Measurements from ENCODE around the gene DNM1. TPM values are rescaled to one million over a fixed set of nuclear protein-coding genes. Genes with fewer than 3 reads are reported as not detected.
"Not testable (repeated sequence)": the region's sequence is repeated elsewhere in the genome, so short reads cannot be mapped to it uniquely, and the experiment has no call there.

Gene DNM1
- polyA plus RNA-seq, 3 donors, result 4.5 to 22.8 (median 6.4) TPM

GRCh38 chr9:128216781-128217553 lies 13.8 kb downstream of the DNM1 start:
- no peak overlapping the region for H3K27ac ChIP-seq (ENCODE audit: low read depth, low read length)
- 80 to 85% (median 84%) methylated on average over 16 of the region's 16 CpGs for WGBS, 3 donors

- no peak overlapping the region for H3K27ac ChIP-seq (ENCODE audit: low read depth, low read length)
- WGBS, 3 donors, result 64 to 76% (median 70%) methylated on average over 11 of the region's 11 CpGs
These were observed 15.0 kb downstream of the DNM1 start for GRCh38 chr9:128218172-128218517.

GRCh38 chr9:128218518-128219389 lies 15.6 kb downstream of the DNM1 start:
- no peak overlapping the region for H3K27ac ChIP-seq (ENCODE audit: low read depth, low read length)
- WGBS, 3 donors, result 12 to 33% (median 21%) methylated on average over 46 to 47 of the region's 47 CpGs

- 91 to 93% (median 92%) methylated on average over 9 of the region's 9 CpGs for WGBS, 3 donors
- no peak overlapping the region for H3K27ac ChIP-seq (ENCODE audit: low read depth, low read length)
These were observed 16.7 kb downstream of the DNM1 start for GRCh38 chr9:128219831-128220230.

GRCh38 chr9:128222026-128222425 lies 18.8 kb downstream of the DNM1 start:
- no peak overlapping the region for H3K27ac ChIP-seq (ENCODE audit: low read depth, low read length)
- WGBS, 3 donors, result 87 to 93% (median 88%) methylated on average over 10 of the region's 10 CpGs

- H3K27ac ChIP-seq (ENCODE audit: low read depth, low read length), result no peak overlapping the region
- WGBS, 3 donors, result 88 to 91% (median 91%) methylated on average over 13 of the region's 13 CpGs
These were observed 19.9 kb downstream of the DNM1 start for GRCh38 chr9:128222880-128223670.

- H3K27ac ChIP-seq (ENCODE audit: low read depth, low read length), result no peak overlapping the region
- 86 to 92% (median 90%) methylated on average over 7 of the region's 7 CpGs for WGBS, 3 donors
These were observed 21.7 kb downstream of the DNM1 start for GRCh38 chr9:128224877-128225276.

- 83% methylated on average over 19 of the region's 19 CpGs for WGBS, 3 donors
- no peak overlapping the region for H3K27ac ChIP-seq (ENCODE audit: low read depth, low read length)
These were observed 22.7 kb downstream of the DNM1 start for GRCh38 chr9:128225770-128226411.

- no peak overlapping the region for H3K27ac ChIP-seq (ENCODE audit: low read depth, low read length)
- WGBS, 3 donors, result 77 to 86% (median 78%) methylated on average over 5 of the region's 5 CpGs
These were observed 23.2 kb downstream of the DNM1 start for GRCh38 chr9:128226412-128226801.

- WGBS, 3 donors, result 79 to 92% (median 86%) methylated on average over 6 to 7 of the region's 7 CpGs
- not testable (repeated sequence) for H3K27ac ChIP-seq (ENCODE audit: low read depth, low read length)
These were observed 27.7 kb downstream of the DNM1 start for GRCh38 chr9:128230897-128231296.

GRCh38 chr9:128231638-128232527 lies 28.7 kb downstream of the DNM1 start:
- H3K27ac ChIP-seq (ENCODE audit: low read depth, low read length), result no peak overlapping the region
- WGBS, 3 donors, result 70 to 75% (median 74%) methylated on average over 16 of the region's 16 CpGs

GRCh38 chr9:128232528-128233428 lies 29.6 kb downstream of the DNM1 start:
- H3K27ac ChIP-seq (ENCODE audit: low read depth, low read length), result no peak overlapping the region
- WGBS, 3 donors, result 81 to 87% (median 83%) methylated on average over 21 to 22 of the region's 22 CpGs

GRCh38 chr9:128233817-128234406 lies 30.7 kb downstream of the DNM1 start:
- no peak overlapping the region for H3K27ac ChIP-seq (ENCODE audit: low read depth, low read length)
- 84 to 89% (median 84%) methylated on average over 28 of the region's 28 CpGs for WGBS, 3 donors

- no peak overlapping the region for H3K27ac ChIP-seq (ENCODE audit: low read depth, low read length)
- WGBS, 3 donors, result 83 to 93% (median 85%) methylated on average over 4 of the region's 4 CpGs
These were observed 38.9 kb downstream of the DNM1 start for GRCh38 chr9:128242124-128242523.

- H3K27ac ChIP-seq (ENCODE audit: low read depth, low read length), result no peak overlapping the region
- WGBS, 3 donors, result 25 to 66% (median 32%) methylated on average over 7 of the region's 7 CpGs
These were observed 39.6 kb downstream of the DNM1 start for GRCh38 chr9:128242828-128243214.
